ENCODE measurements around the gene CFAP210.

CFAP210 gene

DNA sequence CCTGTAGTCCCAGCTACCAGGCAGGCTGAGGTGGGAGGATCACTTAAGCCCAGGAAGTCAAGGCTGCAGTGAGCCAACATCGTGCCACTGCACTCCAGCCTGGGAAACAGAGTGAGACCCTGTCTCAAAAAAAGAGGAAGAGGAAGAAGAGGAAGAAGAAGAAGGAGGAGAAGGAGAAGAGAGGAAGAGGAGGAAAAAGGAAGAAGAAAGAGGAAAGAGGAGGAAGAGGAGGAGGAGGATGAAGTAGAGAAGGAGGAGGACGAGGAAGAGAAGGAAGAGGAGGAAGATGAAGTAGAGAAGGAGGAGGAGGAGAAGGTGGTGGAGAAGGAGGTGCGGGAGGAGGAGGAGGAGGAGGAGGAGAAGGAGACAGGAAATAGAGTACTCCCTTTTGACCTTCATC, 38.0 kb downstream of the CFAP210 start:
- ATAC-seq (ENCODE audit: insufficient read depth, low read depth) = no peak
- no peak overlapping the region for H2AFZ ChIP-seq (ENCODE audit: low read depth, low read length)

DNA sequence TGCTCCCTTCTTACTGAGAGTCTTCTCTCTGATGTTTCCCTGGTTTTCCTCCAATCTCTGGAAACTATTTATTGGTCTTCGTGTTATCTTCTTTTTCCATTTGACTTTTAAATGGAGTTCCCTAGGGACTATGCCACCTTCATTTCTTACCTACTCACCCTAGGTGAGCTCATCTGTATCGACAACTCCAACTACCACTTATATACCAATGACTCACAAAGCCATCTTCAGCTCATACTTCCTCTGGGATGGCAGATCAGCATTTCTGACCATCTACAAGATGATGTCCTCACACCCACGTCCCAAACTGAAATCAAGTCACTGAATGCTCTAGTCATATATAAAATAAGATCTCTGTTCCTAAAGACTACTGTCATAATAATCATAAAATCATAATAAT, 40.6 kb downstream of the CFAP210 start:
- no peak overlapping the region for H2AFZ ChIP-seq (ENCODE audit: low read depth, low read length)
- ATAC-seq (ENCODE audit: insufficient read depth, low read depth) = no peak
- no peak overlapping the region for H3K4me3 ChIP-seq (ENCODE audit: low read depth in 1 of 2, low read length in 2 of 2)
- H3K4me2 ChIP-seq (ENCODE audit: insufficient read depth, low read length) = no peak overlapping the region
- DNase-seq = no peak
- H3K4me1 ChIP-seq (ENCODE audit: insufficient read depth, low read length) = no peaks in the 10 kb centered on the region
- H3K36me3 ChIP-seq (ENCODE audit: insufficient read depth, low read length) = no peaks in the 10 kb centered on the region
- H3K9ac ChIP-seq (ENCODE audit: low read depth, low read length) = no peak overlapping the region
- H3K79me2 ChIP-seq (ENCODE audit: insufficient read depth, low read length) = no peaks in the 10 kb centered on the region
- H3K27ac ChIP-seq (ENCODE audit: low read length) = no peak overlapping the region
- no peaks in the 10 kb centered on the region for H3K9me3 ChIP-seq (ENCODE audit: insufficient read depth, low read length, severe bottlenecking)
- TF ChIP-seq, protein P1, sequence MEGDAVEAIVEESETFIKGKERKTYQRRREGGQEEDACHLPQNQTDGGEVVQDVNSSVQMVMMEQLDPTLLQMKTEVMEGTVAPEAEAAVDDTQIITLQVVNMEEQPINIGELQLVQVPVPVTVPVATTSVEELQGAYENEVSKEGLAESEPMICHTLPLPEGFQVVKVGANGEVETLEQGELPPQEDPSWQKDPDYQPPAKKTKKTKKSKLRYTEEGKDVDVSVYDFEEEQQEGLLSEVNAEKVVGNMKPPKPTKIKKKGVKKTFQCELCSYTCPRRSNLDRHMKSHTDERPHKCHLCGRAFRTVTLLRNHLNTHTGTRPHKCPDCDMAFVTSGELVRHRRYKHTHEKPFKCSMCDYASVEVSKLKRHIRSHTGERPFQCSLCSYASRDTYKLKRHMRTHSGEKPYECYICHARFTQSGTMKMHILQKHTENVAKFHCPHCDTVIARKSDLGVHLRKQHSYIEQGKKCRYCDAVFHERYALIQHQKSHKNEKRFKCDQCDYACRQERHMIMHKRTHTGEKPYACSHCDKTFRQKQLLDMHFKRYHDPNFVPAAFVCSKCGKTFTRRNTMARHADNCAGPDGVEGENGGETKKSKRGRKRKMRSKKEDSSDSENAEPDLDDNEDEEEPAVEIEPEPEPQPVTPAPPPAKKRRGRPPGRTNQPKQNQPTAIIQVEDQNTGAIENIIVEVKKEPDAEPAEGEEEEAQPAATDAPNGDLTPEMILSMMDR (IDR thresholded peaks at IDR 0.05; ENCODE audit: borderline replicate concordance, extremely low read depth, low read length, poor library complexity, severe bottlenecking) = no peak
- no peak for TF ChIP-seq EZH2 (IDR thresholded peaks at IDR 0.05; ENCODE audit: borderline replicate concordance, low read depth, low read length, severe bottlenecking)
- no peaks in the 10 kb centered on the region for H4K20me1 ChIP-seq (ENCODE audit: insufficient read depth, low read length)
- peaks cover 11% of the 10 kb centered on the region for H3K27me3 ChIP-seq (ENCODE audit: insufficient read depth, low read length, poor library complexity)

More for the DNA sequence above, 38.0 kb downstream of the CFAP210 start:
- Histone ChIP-seq H3K9ac (ENCODE audit: low read depth, low read length) (no peak overlapping the region), H3K9me3 (ENCODE audit: insufficient read depth, low read length, severe bottlenecking) (no peaks in the 10 kb centered on the region), H3K36me3 (ENCODE audit: insufficient read depth, low read length) (no peaks in the 10 kb centered on the region), H3K27me3 (ENCODE audit: insufficient read depth, low read length, poor library complexity) (peaks cover 11% of the 10 kb centered on the region), H3K79me2 (ENCODE audit: insufficient read depth, low read length) (no peaks in the 10 kb centered on the region), H3K4me2 (ENCODE audit: insufficient read depth, low read length) (no peak overlapping the region), H3K4me1 (ENCODE audit: insufficient read depth, low read length) (no peaks in the 10 kb centered on the region), H3K27ac (ENCODE audit: low read length) (no peak overlapping the region), H3K4me3 (ENCODE audit: low read depth in 1 of 2, low read length in 2 of 2) (no peak overlapping the region), H4K20me1 (ENCODE audit: insufficient read depth, low read length) (no peaks in the 10 kb centered on the region)
- DNase-seq = no peak
- no peak for TF ChIP-seq EZH2 (IDR thresholded peaks at IDR 0.05; ENCODE audit: borderline replicate concordance, low read depth, low read length, severe bottlenecking)
- TF ChIP-seq, protein P1 (IDR thresholded peaks at IDR 0.05; ENCODE audit: borderline replicate concordance, extremely low read depth, low read length, poor library complexity, severe bottlenecking) = no peak

DNA sequence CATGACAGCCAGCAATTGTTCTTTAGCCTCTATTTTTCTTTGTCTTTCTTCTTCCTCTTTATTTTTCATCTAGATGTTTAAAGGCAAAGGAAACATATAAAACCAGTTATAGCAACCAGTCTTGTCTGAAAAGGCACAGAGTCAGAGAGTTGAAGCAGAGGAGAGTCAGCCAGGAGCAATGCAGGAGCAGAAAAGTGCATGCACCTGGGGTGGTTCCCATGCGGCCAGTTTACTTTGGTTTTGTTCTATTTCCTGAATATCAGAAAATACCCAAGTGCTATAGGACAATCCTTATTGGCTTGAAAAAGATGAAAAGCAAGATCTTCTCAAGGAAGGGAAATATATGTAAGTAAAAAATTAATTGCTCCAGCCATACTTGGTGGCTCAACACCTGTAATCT, 44.9 kb downstream of the CFAP210 start:
- no peak for TF ChIP-seq EZH2 (IDR thresholded peaks at IDR 0.05; ENCODE audit: borderline replicate concordance, low read depth, low read length, severe bottlenecking)
- TF ChIP-seq, protein P1 (IDR thresholded peaks at IDR 0.05; ENCODE audit: borderline replicate concordance, extremely low read depth, low read length, poor library complexity, severe bottlenecking) = no peak
- Histone ChIP-seq H3K4me2 (ENCODE audit: insufficient read depth, low read length) (no peak overlapping the region), H3K27me3 (ENCODE audit: insufficient read depth, low read length, poor library complexity) (peaks cover 4% of the 10 kb centered on the region), H3K27ac (ENCODE audit: low read length) (no peak overlapping the region), H3K9me3 (ENCODE audit: insufficient read depth, low read length, severe bottlenecking) (no peaks in the 10 kb centered on the region), H2AFZ (ENCODE audit: low read depth, low read length) (no peak overlapping the region), H3K4me3 (ENCODE audit: low read depth in 1 of 2, low read length in 2 of 2) (no peak overlapping the region), H3K36me3 (ENCODE audit: insufficient read depth, low read length) (no peaks in the 10 kb centered on the region), H3K4me1 (ENCODE audit: insufficient read depth, low read length) (no peaks in the 10 kb centered on the region), H3K9ac (ENCODE audit: low read depth, low read length) (no peak overlapping the region), H4K20me1 (ENCODE audit: insufficient read depth, low read length) (no peaks in the 10 kb centered on the region), H3K79me2 (ENCODE audit: insufficient read depth, low read length) (no peaks in the 10 kb centered on the region)
- no peak for ATAC-seq (ENCODE audit: insufficient read depth, low read depth)
- DNase-seq = no peak

DNA sequence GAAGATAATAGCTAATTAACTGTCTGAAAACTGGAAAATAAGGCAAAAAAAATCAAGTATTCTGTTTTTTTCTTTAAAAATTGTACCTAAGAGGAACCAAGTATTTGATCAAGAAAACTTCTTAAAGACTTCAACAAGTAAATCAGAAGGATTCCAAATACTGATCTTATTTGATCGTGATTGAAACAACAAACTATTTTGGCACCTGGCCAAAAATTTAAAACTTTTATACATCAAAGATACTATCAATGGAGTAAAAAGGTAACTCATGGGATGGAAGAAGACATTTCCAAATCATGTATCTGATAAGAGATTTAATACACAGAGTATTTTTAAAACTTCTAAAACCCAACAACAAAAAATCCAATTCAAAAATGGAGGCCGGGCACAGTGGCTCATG, 46.7 kb downstream of the CFAP210 start:
- Histone ChIP-seq H3K36me3 (ENCODE audit: insufficient read depth, low read length) (no peaks in the 10 kb centered on the region), H3K4me2 (ENCODE audit: insufficient read depth, low read length) (no peak overlapping the region), H3K9ac (ENCODE audit: low read depth, low read length) (no peak overlapping the region), H3K4me3 (ENCODE audit: low read depth in 1 of 2, low read length in 2 of 2) (no peak overlapping the region), H3K27me3 (ENCODE audit: insufficient read depth, low read length, poor library complexity) (no peaks in the 10 kb centered on the region), H3K27ac (ENCODE audit: low read length) (no peak overlapping the region), H3K79me2 (ENCODE audit: insufficient read depth, low read length) (no peaks in the 10 kb centered on the region), H3K4me1 (ENCODE audit: insufficient read depth, low read length) (no peaks in the 10 kb centered on the region), H3K9me3 (ENCODE audit: insufficient read depth, low read length, severe bottlenecking) (no peaks in the 10 kb centered on the region), H4K20me1 (ENCODE audit: insufficient read depth, low read length) (no peaks in the 10 kb centered on the region), H2AFZ (ENCODE audit: low read depth, low read length) (no peak overlapping the region)
- TF ChIP-seq, protein P1 (IDR thresholded peaks at IDR 0.05; ENCODE audit: borderline replicate concordance, extremely low read depth, low read length, poor library complexity, severe bottlenecking) = no peak
- no peak for TF ChIP-seq EZH2 (IDR thresholded peaks at IDR 0.05; ENCODE audit: borderline replicate concordance, low read depth, low read length, severe bottlenecking)
- ATAC-seq (ENCODE audit: insufficient read depth, low read depth) = no peak
- no peak for DNase-seq
